HG03064 (cell line): ENCODE data around the gene IRAG1.
"Not testable (repeated sequence)": the region's sequence is repeated elsewhere in the genome, so short reads cannot be mapped to it uniquely, and the experiment has no call there.

Experiments
- ATAC-seq: cut with Tn5 transposase; IDR thresholded peaks from one replicate; pipeline ENCODE4 v1.9.1; 2021; ENCODE audit warnings: low read depth; ENCODE audit not compliant: unreplicated experiment

The IRAG1 gene

GRCh38 chr11:10708131-10708530 is 14.6 kb upstream of the IRAG1 start:
- no peak for ATAC-seq

GRCh38 chr11:10701982-10702381 is 8.4 kb upstream of the IRAG1 start:
- ATAC-seq, result no peak

- ATAC-seq, result no peak
These were observed 5.5 kb upstream of the IRAG1 start for GRCh38 chr11:10699072-10699471.

- no peak for ATAC-seq
These were observed 3.7 kb upstream of the IRAG1 start for GRCh38 chr11:10697323-10697620.

- no peak for ATAC-seq
These were observed 3.1 kb upstream of the IRAG1 start for GRCh38 chr11:10696468-10697322.

GRCh38 chr11:10695833-10696232 is 2.3 kb upstream of the IRAG1 start:
- no peak for ATAC-seq

- ATAC-seq, result no peak
These were observed 1.1 kb upstream of the IRAG1 start for GRCh38 chr11:10694486-10695239.

- no peak for ATAC-seq
These were observed 932 bp downstream of the IRAG1 start for GRCh38 chr11:10692531-10693115.

- no peak for ATAC-seq
These were observed 5.2 kb downstream of the IRAG1 start for GRCh38 chr11:10688401-10688800.

GRCh38 chr11:10686311-10686710 is 7.2 kb downstream of the IRAG1 start:
- no peak for ATAC-seq

GRCh38 chr11:10683429-10683828 is 10.1 kb downstream of the IRAG1 start:
- no peak for ATAC-seq

- no peak for ATAC-seq
These were observed 12.5 kb downstream of the IRAG1 start for GRCh38 chr11:10680956-10681487.

GRCh38 chr11:10680279-10680678 is 13.3 kb downstream of the IRAG1 start:
- ATAC-seq, result not testable (repeated sequence)

GRCh38 chr11:10679644-10680043 is 13.9 kb downstream of the IRAG1 start:
- ATAC-seq, result no peak

GRCh38 chr11:10678101-10678500 is 15.5 kb downstream of the IRAG1 start:
- no peak for ATAC-seq

- no peak for ATAC-seq
These were observed 16.6 kb downstream of the IRAG1 start for GRCh38 chr11:10676919-10677318.

GRCh38 chr11:10674911-10675440 is 18.6 kb downstream of the IRAG1 start:
- no peak for ATAC-seq

GRCh38 chr11:10674440-10674855 is 19.1 kb downstream of the IRAG1 start:
- no peak for ATAC-seq

- ATAC-seq, result no peak
These were observed 20.0 kb downstream of the IRAG1 start for GRCh38 chr11:10673501-10674062.

GRCh38 chr11:10670099-10670498 is 23.5 kb downstream of the IRAG1 start:
- ATAC-seq, result no peak
